Endothelial cell of hepatic sinusoid (primary cell): ENCODE results near the gene OGFOD3.

ENCODE experiments used
- in situ Hi-C: cut with HindIII; loops from 2 replicates; pipeline ENCODE4 v1.10.0; 2017; ENCODE audit warnings: low sequenced_read_pairs

The OGFOD3 gene

DNA sequence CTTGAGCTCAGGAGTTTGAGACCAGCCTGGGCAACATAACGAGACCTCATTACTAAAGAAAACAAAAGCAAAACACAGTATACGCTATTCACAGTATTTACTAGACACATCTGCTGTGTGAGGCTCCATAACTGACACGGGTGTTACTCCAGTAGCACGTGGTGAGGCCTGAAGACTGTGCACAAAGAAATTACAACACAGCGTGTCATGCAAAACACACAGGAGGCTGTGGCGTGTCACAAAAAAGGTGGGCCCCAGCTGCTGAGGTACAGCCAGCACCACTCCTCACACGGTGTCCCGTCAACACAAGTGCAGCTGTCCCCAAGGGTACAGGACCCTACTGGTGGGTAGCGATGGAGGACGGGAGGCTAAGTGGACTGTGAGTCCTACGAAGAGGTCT, 29.5 kb upstream of the OGFOD3 start:
- in situ Hi-C loops = no loop called here

DNA sequence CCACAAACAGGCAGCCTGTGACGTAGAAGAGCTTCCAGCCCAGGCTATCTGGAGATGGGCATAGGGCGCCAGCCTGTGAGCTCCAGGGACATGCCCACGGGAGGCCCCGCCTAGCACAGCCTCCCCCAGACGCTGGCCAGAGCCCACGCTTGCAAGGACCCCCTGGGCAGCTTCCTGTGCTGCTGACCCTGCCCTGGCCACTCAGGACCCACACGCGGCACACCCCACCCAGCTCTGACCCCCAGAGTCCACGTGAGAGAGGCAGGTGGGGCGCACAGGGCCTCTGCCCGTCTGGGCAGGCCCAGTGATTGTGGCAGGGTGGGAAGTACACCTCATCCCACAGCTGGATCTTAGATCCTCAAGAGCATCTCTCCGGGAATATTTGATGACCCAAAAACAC, 28.3 kb upstream of the OGFOD3 start:
- in situ Hi-C loops = no loop called here

DNA sequence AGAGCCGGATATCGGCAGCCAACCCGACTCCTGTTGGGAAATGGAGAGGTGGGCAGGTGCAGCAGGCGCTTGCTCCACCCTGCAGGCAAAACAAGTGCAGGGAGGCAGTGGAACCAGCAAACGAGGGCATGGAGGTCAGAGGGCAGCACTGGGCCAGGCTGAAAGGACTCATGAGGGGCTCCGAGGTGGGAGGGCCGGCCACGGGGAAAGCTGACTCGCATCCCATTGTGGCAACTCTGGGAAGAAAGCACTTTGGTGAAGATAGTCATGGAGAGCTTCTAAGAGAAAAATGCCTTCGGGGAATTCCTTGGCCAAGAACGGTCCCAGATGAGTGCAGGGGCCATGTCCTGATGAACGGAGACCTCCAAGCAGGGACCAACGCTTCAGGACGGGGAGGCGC, 27.7 kb upstream of the OGFOD3 start:
- in situ Hi-C loops = no loop called here

DNA sequence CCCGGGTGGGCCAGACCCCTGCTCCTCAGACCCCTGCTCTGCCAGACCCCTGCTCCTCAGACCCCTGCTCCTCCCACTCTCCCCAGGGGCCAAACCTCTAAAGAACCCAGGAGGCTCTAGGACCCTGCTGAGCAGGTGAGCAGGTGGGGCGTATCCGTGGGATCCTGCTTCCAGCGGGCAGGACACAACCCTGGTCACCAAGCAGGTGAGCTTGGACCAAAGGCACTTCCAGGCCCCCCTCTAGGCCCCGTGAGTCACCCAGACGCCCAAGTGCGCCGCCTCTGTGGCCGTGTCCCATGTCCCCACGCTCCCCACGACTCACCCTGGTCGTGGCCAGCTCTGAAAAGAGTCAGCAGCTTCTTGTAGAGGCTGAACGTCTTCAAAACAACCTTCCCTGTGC, 27.2 kb upstream of the OGFOD3 start:
- in situ Hi-C loops = no loop called here

DNA sequence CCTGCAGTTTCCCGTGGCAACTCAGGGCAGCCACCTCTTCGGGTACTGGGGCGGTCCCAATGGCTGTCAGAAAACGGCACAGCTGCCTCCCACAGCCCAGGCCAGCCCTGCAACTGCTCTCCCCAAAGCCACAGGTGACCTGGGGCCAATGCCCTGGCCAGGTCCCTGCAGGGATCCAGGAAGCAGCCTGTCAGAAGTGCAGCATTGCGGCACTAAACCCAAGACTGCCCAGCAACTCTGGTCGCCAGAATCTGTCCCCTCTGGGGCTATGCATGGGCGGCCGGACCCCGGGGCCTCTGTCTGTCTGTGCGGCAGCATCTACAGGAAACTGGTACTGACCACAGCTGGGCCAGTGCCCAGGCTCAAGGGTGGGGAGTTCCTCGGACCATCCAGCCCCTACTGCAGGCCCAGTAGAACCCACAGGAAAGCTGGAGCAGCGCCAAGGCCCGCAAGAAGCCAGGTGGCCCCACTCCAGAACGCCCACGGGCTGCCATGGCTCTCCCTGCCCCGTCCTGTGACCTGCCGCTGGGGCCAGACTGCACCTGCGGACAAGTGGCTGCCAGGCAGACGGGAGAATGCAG, 26.6 kb upstream of the OGFOD3 start:
- in situ Hi-C loops = no loop called here

DNA sequence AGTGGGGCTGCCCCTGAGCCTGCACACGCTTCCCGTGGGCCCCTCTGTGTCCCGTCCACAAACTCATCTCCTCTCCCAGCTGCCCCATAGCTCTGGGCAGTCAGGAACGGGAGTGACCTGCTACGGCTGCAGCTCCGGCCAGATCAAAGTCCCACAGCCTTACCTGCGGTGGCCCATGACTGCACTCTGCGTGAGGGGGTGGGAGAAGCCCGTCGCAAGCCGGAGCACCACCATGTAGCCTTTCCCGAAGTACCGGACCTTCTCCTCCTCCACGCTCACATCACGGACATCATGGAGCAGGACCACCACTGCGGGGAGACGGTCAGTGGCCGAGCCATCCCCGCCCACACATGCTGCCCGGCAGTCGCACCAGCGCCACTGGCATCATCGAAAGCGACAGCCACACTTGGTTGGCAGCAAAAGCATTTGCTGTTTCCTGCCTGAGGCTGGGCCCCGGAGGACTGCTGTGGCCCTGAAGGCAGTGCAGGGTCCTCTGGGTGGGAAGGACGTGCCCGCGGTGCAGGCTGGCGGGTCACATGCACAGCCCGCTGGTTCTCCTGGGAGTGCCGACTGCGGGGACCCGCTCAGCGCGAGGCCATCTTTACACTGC, 26.0 kb upstream of the OGFOD3 start:
- in situ Hi-C loops = no loop called here

DNA sequence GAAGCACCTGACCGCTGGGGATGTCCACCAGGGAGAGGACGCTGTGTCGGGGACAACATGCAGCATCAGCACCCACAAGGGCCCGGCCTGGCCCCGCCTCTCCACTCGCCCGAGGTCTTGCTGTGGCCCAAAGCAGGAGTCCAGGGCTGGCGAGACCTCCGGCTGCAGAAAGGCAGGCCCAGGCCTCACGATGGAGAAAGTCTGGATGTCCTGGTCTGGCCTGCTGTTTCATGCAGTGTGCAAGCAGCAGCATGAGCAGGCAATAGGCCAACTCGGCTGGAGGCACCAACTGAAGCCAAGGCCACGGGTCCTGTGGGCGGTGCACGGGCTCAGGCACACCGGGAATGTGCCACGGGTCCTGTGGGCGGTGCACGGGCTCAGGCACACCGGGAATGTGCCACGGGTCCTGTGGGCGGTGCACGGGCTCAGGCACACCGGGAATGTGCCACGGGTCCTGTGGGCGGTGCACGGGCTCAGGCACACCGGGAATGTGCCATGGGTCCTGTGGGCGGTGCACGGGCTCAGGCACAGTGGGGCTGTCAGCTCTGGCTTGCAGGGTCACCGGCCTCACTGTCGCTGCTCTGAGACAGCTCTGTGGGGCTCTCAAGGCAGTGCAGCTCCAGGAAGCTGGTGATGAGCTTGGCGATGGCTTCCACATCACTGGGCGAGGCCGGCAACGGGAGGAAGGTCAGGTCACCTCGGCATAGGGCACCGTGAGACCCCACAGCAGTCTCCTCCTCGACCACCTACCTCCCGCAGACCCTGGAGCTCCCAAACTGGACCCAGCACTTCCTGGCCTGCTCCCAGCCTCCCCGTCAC, 25.3 kb upstream of the OGFOD3 start:
- in situ Hi-C loops = no loop called here

DNA sequence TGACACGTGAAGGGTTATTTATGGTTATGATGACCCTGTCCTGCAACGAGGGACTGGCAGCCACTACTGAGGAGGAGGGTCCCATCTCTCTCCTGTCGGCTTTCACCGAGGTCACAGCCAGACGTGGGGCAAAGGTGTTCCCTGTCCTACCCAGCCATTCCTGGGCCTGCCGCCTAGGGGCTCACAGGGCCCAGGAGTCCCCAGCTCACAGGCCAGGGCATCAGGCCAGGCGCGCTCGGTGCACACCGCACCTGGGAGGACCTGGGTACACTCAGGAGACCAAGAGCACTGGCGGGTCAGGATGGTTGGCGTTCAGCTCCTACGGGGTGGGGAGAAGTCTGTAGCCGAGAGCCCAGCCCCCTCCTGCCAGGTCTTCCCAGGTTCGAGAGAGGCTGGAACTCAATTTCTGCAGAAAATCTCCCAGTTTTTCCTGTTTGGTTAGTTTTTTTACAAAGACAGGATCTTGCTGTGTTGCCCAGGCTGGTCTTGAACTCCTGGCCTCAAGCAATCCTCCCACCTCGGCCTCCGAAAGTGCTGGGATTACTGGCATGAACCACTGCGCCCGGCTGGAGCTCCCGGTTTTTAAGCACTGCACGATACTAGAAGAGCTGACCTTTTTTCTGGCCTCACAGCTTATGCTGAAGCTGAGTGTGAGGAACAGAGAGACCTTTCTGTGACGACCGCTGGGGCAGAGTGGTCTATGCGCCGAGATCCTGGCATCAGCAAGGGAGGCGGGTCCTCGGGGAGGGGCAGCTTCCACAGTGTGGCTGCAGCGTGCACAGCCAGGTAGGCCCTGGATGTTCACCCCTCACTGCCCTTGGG, 24.5 kb upstream of the OGFOD3 start:
- in situ Hi-C loops = no loop called here

DNA sequence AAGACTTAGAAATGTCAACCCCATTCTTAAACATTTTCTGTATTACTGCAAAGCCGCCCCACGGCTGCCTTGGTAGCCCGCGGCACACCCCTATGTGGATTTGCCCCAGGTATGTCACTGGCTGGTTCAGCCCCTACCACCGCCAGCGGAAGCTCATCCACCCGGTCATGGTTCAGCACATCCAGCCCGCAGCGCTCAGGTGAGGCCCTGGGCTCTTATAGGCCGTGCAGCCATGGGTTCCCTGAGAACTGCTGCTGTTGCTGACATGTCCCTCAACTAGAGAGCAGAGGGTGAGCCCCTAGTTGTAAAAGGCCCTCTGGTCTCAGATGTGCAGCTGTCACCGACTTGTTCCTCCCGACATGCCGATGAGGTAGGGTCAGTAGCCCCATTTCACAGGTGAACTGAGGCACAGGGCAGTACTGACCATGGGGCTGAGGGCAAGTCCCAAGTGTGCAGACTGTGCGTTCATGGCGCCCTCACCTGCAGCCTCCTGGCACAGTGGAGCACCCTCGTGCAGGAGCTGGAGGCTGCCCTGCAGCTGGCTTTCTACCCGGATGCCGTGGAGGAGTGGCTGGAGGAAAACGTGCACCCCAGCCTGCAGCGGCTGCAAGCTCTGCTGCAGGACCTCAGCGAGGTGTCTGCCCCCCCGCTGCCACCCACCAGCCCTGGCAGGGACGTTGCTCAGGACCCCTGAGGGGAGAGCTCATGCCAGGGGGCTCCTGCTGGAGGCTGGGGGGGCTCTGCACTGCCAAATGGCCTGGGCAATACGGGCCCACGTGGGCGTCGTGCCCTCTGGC, 23.5 kb upstream of the OGFOD3 start:
- in situ Hi-C loops = no loop called here

DNA sequence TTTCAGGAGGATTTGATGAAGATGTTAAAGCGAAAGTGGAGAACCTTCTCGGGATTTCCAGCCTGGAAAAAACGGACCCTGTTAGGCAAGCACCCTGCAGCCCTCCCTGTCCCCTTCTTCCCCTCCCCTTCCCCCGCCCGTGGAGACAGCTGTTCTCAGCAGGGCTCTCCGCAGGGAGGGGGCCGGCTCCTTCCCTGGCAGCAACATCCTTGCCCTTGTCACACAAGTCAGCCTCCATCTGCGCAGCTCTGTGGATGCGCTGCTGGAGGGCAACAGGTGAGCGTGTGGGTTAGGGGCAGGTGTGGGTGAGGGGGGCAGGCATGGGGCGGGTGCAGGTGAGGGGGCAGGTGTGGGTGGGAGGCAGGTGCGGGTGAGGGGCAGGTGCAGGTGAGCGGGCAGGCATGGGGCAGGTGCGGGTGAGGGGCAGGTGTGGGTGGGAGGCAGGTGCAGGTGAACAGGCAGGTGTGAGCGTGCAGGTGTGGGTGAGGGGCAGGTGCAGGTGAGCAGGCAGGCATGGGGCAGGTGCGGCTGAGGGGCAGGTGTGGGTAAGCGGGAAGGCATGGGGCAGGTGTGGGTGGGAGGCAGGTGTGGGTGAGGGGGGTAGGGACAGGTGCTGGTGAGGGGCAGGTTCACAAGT, 22.7 kb upstream of the OGFOD3 start:
- in situ Hi-C loops = no loop called here

DNA sequence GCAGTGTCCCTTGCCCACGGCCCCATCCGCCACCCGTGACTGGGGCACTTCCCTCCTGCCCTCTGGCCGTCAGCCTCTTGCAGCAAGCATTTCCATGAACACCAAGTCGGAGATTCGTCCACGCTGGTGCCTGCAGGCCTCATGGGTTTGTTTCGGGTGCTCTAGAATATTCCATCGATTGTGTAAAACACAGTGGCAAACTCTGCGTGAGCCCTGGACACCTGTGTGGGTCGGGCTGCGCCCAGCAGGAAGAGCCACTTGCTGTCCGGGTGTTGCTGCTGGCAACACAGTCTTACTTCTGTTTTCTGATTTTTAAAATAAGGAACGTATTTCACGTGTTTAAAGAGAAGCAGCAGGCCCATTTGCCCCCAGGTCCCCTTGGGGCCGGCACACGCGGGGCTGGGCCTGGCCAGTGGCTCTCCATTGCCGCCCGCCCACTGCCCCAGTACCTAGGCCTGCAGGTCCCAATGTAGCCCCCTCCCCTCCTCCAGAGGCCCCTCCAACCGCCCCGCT, 22.1 kb upstream of the OGFOD3 start:
- in situ Hi-C loops = no loop called here

DNA sequence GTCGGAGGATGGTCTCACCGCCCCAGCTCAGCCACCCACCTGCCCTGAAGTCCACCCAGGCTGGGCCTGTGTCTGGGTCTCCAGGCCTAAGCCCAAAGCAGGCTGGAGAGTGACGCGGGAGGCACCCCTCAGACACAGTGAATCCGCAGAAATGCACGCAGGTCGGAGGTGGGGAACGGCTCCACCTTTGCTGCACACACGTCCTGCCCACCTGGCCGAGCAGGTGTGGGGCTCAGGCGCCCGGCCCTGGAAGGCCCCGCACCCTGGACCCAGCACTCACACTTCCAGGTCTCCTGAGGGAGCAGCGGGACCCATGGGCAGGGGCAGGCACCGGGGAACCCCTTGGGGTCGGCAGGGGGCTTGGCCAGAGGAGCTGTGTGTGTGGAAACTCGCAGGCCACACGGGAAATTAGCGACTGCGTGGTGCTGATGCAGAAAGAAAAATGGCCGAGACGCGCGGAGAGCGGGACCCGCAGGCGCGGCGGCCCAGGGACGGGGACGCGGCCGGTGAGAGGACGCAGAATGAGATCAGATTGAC, 21.5 kb upstream of the OGFOD3 start:
- in situ Hi-C loops = loop anchor here (5.0 kb wide), 1 partner anchor 62 kb away; no protein-coding TSS in a partner anchor

DNA sequence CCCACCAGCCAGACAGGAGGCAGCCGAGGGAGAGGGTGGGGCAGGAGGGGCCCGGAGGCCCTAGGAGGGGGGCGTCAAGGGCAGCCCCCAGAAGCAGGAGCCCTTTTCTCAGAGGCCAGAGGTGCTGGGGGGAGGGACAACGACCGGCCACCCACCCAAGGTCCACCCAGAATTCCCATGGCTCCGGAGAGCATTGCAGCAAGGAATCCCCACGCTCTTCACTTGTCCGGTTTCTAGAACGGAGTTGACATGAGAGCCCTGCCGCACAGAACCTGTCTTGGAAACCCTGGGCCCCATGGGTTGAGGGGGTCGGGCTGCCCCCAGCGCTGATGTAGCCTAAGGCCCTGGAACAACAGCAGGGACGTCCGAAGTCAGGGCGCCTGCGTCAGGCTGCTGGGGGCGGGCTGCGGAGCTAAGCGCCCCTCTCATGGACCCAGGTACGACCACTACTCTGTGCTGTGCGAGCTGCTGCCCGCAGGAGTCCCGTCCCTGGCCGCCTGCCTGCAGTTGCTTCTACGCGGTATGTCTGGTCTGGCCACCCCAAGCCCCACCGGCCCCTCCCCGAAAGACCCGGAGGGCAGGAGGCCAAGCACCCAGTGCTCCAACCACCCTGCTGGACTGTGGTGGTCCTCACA, 20.9 kb upstream of the OGFOD3 start:
- in situ Hi-C loops = loop anchor here (5.0 kb wide), 1 partner anchor 63 kb away; no protein-coding TSS in a partner anchor

DNA sequence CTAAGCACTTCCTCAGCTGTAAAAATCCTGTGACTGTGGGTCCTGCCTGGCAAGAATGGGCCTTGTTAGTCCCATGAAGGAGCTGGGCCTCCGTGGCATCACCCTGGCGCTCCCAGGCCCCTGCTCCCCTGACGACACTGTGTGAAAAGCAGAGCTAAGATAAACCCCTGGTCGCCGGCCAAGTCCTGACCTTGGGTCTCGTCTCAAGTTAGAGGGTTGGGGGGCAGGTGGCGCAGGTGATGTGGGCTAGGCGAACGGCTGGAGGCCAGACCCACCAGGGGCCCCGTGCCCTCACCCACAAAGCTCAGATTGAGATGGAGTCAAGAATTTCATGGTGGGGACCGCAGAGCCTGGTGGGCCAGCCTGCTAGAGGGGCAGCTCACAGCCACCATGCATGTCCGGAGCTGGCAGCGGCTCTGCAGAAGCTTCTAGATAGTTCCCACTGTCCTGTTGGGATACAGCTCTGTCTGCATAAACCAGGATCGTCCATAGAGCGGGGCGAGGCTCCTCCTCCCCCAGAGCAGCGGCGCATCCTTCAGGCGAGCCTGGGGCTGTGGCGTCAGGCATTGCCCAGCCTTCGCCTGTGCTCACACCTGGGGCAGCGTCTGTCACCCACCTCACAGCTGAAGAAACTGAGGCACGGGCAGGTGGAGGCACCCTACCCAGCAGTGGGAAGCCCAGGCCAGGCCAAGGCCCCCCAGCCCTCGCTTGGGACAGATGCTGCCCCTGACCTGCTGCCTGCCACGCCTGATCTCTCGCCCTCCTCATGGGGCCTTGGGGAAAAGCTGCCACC, 20.2 kb upstream of the OGFOD3 start:
- in situ Hi-C loops = loop anchor here (5.0 kb wide), 1 partner anchor 64 kb away; no protein-coding TSS in a partner anchor

DNA sequence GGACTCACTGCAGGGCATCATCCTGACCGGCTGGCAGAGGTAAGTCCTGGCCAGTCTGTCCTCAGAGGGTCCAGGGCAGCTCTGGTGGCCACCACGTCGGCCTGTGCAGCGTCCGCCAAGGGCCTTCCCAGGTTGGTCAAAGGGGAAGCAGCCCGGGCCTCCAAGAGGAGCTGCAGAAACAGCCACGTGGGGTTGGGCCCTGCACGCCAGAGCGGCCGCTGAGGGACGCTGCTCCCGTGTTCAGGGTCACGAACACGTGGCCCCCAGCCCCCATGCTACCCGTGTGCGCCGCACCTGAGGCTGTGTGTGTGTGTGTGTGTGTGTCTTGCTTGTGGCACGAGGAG, 18.9 kb upstream of the OGFOD3 start:
- in situ Hi-C loops = loop anchor here (5.0 kb wide), 1 partner anchor 65 kb away; no protein-coding TSS in a partner anchor

DNA sequence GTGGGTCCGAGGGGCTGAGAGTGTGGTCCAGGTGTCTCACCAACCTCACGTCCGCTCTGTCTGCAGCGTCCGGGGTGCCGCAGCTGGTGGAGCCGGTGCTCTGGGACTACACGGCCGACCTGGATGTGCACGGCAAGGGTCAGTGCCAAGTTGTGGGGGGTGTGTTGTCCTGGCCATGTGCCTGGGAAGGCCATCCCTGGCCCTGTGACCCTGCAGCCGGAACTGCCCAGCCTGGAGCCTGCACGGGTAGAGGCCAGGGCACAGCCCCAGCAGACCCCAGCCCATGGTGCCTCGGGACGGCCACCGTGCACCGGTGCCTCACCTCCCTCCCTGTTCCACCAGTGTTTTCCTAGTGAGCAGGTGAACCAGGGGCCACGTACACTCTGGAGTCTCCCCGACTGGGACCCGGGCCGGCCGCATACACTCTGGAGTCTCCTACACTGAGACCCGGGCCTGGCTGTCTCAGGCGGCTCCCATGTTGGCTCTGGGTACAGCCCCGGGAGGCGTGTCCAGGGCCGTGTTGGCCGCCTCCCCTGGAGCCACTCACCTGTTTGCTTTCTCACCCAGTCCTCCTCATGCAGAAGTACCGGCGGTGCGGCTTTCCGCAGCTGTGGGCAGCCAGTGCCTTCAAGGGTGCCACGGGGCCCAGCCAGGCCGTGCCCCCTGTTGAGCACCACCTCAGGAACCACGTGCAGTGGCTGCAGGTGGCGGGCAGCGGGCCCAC, 18.4 kb upstream of the OGFOD3 start:
- in situ Hi-C loops = loop anchor here (5.0 kb wide), 1 partner anchor 66 kb away; no protein-coding TSS in a partner anchor
